ENCODE results near the gene GTF2H1. TPM values are rescaled to one million over a fixed set of nuclear protein-coding genes. Genes with fewer than 3 reads are reported as not detected.

GTF2H1 gene
- total RNA-seq, 1 donor from 2014 or later, result 41.7 TPM

- H3K4me3 Mint-ChIP-seq, result peak overlapping the region; percentile 12
- TF ChIP-seq, protein P1, sequence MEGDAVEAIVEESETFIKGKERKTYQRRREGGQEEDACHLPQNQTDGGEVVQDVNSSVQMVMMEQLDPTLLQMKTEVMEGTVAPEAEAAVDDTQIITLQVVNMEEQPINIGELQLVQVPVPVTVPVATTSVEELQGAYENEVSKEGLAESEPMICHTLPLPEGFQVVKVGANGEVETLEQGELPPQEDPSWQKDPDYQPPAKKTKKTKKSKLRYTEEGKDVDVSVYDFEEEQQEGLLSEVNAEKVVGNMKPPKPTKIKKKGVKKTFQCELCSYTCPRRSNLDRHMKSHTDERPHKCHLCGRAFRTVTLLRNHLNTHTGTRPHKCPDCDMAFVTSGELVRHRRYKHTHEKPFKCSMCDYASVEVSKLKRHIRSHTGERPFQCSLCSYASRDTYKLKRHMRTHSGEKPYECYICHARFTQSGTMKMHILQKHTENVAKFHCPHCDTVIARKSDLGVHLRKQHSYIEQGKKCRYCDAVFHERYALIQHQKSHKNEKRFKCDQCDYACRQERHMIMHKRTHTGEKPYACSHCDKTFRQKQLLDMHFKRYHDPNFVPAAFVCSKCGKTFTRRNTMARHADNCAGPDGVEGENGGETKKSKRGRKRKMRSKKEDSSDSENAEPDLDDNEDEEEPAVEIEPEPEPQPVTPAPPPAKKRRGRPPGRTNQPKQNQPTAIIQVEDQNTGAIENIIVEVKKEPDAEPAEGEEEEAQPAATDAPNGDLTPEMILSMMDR (conservative IDR thresholded peaks at IDR 0.05), result no peak
These were observed 9.5 kb upstream of the GTF2H1 start for GRCh38 chr11:18312663-18313420.

GRCh38 chr11:18313965-18314763 is 8.2 kb upstream of the GTF2H1 start:
- no peak for DNase-seq (ENCODE audit: low read depth, low spot score)
- Mint-ChIP-seq H3K27me3 (ENCODE audit: low read depth) (no peaks in the 10 kb centered on the region), H3K27ac (ENCODE audit: unreplicated experiment) (peak overlapping the region; percentile 43), H3K9me3 (no peaks in the 10 kb centered on the region), H3K4me3 (peak overlapping the region; percentile 4), H3K36me3 (ENCODE audit: low read depth) (peaks cover 2% of the 10 kb centered on the region), H3K4me1 (peaks cover 27% of the 10 kb centered on the region)
- TF ChIP-seq, protein P1 (conservative IDR thresholded peaks at IDR 0.05), result no peak

More at GRCh38 chr11:18312663-18313420, 9.5 kb upstream of the GTF2H1 start:
- Mint-ChIP-seq H3K27ac (ENCODE audit: unreplicated experiment) (peak overlapping the region; percentile 79), H3K36me3 (ENCODE audit: low read depth) (peaks cover 2% of the 10 kb centered on the region), H3K4me1 (peaks cover 19% of the 10 kb centered on the region), H3K9me3 (no peaks in the 10 kb centered on the region), H3K27me3 (ENCODE audit: low read depth) (no peaks in the 10 kb centered on the region)
- DNase-seq (ENCODE audit: low read depth, low spot score), result no peak

- DNase-seq (ENCODE audit: low read depth, low spot score), result no peak
- H3K4me3 Mint-ChIP-seq, result no peak overlapping the region
- H3K27ac Mint-ChIP-seq (ENCODE audit: unreplicated experiment), result peak overlapping the region; percentile 43
- no peaks in the 10 kb centered on the region for H3K9me3 Mint-ChIP-seq
- peaks cover 35% of the 10 kb centered on the region for H3K4me1 Mint-ChIP-seq
- H3K36me3 Mint-ChIP-seq (ENCODE audit: low read depth), result peaks cover 2% of the 10 kb centered on the region
- TF ChIP-seq, protein P1 (conservative IDR thresholded peaks at IDR 0.05), result no peak
- H3K27me3 Mint-ChIP-seq (ENCODE audit: low read depth), result no peaks in the 10 kb centered on the region
These were observed 7.4 kb upstream of the GTF2H1 start for GRCh38 chr11:18314784-18315523.

DNA sequence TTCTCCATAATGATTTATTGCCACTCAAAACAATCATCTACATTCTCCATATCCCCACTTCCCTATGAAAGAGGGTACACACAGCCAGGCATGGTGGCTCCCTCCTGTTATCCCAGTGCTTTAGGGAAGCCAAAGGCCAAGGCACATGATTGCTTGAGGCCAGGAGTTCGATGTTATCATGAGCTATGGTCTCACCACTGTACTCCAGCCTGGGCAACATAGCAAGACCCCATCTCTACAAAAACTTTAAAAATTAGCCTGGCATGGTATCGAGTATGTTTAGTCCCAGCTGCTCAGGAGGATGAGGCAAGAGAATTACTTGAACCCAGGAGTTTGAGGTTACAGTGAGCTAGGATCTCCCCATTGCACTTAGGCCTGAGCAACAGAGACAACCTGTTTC is 6.5 kb upstream of the GTF2H1 start:
- Mint-ChIP-seq H3K27me3 (ENCODE audit: low read depth) (no peaks in the 10 kb centered on the region), H3K4me3 (no peak overlapping the region), H3K4me1 (peaks cover 43% of the 10 kb centered on the region)

GRCh38 chr11:18317551-18317950 is 4.8 kb upstream of the GTF2H1 start:
- H3K4me1 Mint-ChIP-seq, result peaks cover 48% of the 10 kb centered on the region
- no peaks in the 10 kb centered on the region for H3K36me3 Mint-ChIP-seq (ENCODE audit: low read depth)
- H3K27me3 Mint-ChIP-seq (ENCODE audit: low read depth), result no peaks in the 10 kb centered on the region
- H3K27ac Mint-ChIP-seq (ENCODE audit: unreplicated experiment), result no peak overlapping the region
- H3K9me3 Mint-ChIP-seq, result no peaks in the 10 kb centered on the region
- no peak overlapping the region for H3K4me3 Mint-ChIP-seq
- no peak for DNase-seq (ENCODE audit: low read depth, low spot score)
- TF ChIP-seq, protein P1 (conservative IDR thresholded peaks at IDR 0.05), result no peak

More for the DNA sequence above, 6.5 kb upstream of the GTF2H1 start:
- TF ChIP-seq, protein P1 (conservative IDR thresholded peaks at IDR 0.05), result no peak
- Mint-ChIP-seq H3K36me3 (ENCODE audit: low read depth) (peaks cover 2% of the 10 kb centered on the region), H3K9me3 (no peaks in the 10 kb centered on the region), H3K27ac (ENCODE audit: unreplicated experiment) (no peak overlapping the region)
- no peak for DNase-seq (ENCODE audit: low read depth, low spot score)

Data from neural crest cell (in vitro differentiated cells).